ENCODE results near the gene G6PC3. TPM values are rescaled to one million over a fixed set of nuclear protein-coding genes. Genes with fewer than 3 reads are reported as not detected.

G6PC3 gene
- total and polyA plus RNA-seq, 10 of the 15 experiments (the other 5 are each of a cell fraction or from before 2014, with no cell fraction given) = 13.0 to 93.7 (median 43.0) TPM

- peak overlapping the region; percentile 84; the same call in 1 of the 2 replicates for H3K4me3 ChIP-seq
- ChIA-PET CTCF (no interaction called here), SMC1A (ENCODE audit: uncharacterized antibody, unreplicated experiment) (no interaction called here), RAD21 (ENCODE audit: unreplicated experiment) (no interaction called here), POLR2A (interaction anchor here (2.1 kb wide), 2 partner anchors 24 to 43 kb away, joined by 5 to 12 read pairs; no protein-coding TSS in a partner anchor)
- no peak overlapping the region for H2AFZ ChIP-seq (ENCODE audit: control insufficient read depth, low read depth, low read length)
- in situ Hi-C loops (cut with MboI) = no loop called here
- H3K4me1 ChIP-seq (ENCODE audit: control insufficient read depth, insufficient read depth, low read length) = 0 out of 2 replicates have a peak, but pooled peaks cover 3% of the 10 kb centered on the region
- DNase-seq (ENCODE audit: low read depth, low spot score) (no peak), FAIRE-seq (no peak), ATAC-seq (no peak)
- H3K36me3 ChIP-seq (ENCODE audit: control insufficient read depth in 2 of 2, insufficient read depth in 2 of 2, low read length in 1 of 2) = peaks cover 2% of the 10 kb centered on the region in 2 experiments; a peak in 3 of 4 replicates
- H3K9me3 ChIP-seq (replicated peaks; ENCODE audit: control insufficient read depth, insufficient read depth, low read length) = no peaks in the 10 kb centered on the region
- 92% methylated on average over 9 of the region's 9 CpGs for WGBS (ENCODE audit: insufficient coverage, insufficient replicate concordance, low lambda C conversion rate, missing lambda C conversion rate)
- H3K9ac ChIP-seq (ENCODE audit: control insufficient read depth, insufficient read depth, low read length) = no peak overlapping the region
- H3K79me2 ChIP-seq (ENCODE audit: control insufficient read depth, insufficient read depth, low read length) = peaks cover 56% of the 10 kb centered on the region
- no peaks in the 10 kb centered on the region for H3K27me3 ChIP-seq (replicated peaks in 1 of 2; ENCODE audit: control insufficient read depth in 2 of 2, insufficient read depth in 2 of 2, low read length in 1 of 2)
- no TSS peak for BruUV-seq (replicated peaks)
- intact Hi-C loops (cut with micrococcal nuclease; ENCODE audit: unreplicated experiment) = no loop called here
- no peaks in the 10 kb centered on the region for H4K20me1 ChIP-seq (ENCODE audit: control insufficient read depth, insufficient read depth)
- H3K4me2 ChIP-seq (ENCODE audit: control insufficient read depth, insufficient read depth) = peak overlapping the region; percentile 68; the same call in 1 of the 2 replicates
- H3K27ac ChIP-seq (ENCODE audit: control insufficient read depth, insufficient read depth) = no peak overlapping the region
- TF ChIP-seq TCF12 (IDR thresholded peaks at IDR 0.05; ENCODE audit: low read depth, low read length) (no peak), RAD51 (IDR thresholded peaks at IDR 0.05) (no peak), WRNIP1 (IDR thresholded peaks at IDR 0.05; ENCODE audit: borderline replicate concordance, low read depth, low read length) (no peak), ESRRA (IDR thresholded peaks at IDR 0.05; ENCODE audit: low read length) (no peak), RFX5 (IDR thresholded peaks at IDR 0.05; ENCODE audit: low read depth, low read length) (no peak), CREB1 (IDR thresholded peaks at IDR 0.05; ENCODE audit: low read depth) (no peak), SIN3A (IDR thresholded peaks at IDR 0.05; ENCODE audit: low read depth, low read length) (no peak), ZNF592 (IDR thresholded peaks at IDR 0.05) (no peak), ZNF687 (IDR thresholded peaks at IDR 0.05) (no peak), ZSCAN29 (IDR thresholded peaks at IDR 0.05) (no peak), KDM1A (IDR thresholded peaks at IDR 0.05; ENCODE audit: borderline replicate concordance) (no peak), PBX3 (IDR thresholded peaks at IDR 0.05; ENCODE audit: insufficient replicate concordance, low read depth, low read length) (no peak), NFIC (IDR thresholded peaks at IDR 0.05; ENCODE audit: low read depth, low read length) (no peak), TARDBP (IDR thresholded peaks at IDR 0.05; ENCODE audit: borderline replicate concordance) (no peak), TBL1XR1 (IDR thresholded peaks at IDR 0.05; ENCODE audit: low read depth, low read length) (no peak), ATF3 (IDR thresholded peaks at IDR 0.05; ENCODE audit: borderline replicate concordance, extremely low read depth, low read depth, low read length) (no peak)
Observed at GRCh38 chr17:44067545-44067940, 3.0 kb upstream of the G6PC3 start.
